Ovary (tissue), 3 donors: ENCODE results near the gene COL4A3.

Experiments
- EP300 ChIP-seq: sonication (generic); formaldehyde crosslinking; IDR thresholded peaks from one replicate; pipeline ENCODE4 v1.6.1; 2017; ENCODE audit warnings: antibody characterized with exemption
- POLR2A ChIP-seq: fragments of 450-650 bp; IDR thresholded peaks from one replicate; pipeline ENCODE4 v1.6.1; 2017; ENCODE audit warnings: antibody characterized with exemption, mild to moderate bottlenecking, moderate library complexity
- TF ChIP-seq, protein P1 (sequence below), 3 donors: fragments of 450-650 bp in 2 of 3; fragments of 200-600 bp in 1 of 3; IDR thresholded peaks; one replicate each; pipeline versions ENCODE4 v1.5.1 to v1.8.0; 2016 to 2022; ENCODE audit warnings: antibody characterized with exemption in 3 of 3, mild to moderate bottlenecking in 1 of 3
- donor health status: DM: no; HTN: no; CAD: no.

GRCh38 chr2:227347117-227347516, 182.7 kb downstream of the COL4A3 start:
- TF ChIP-seq POLR2A (no peak), EP300 (no peak)
- TF ChIP-seq, protein P1, sequence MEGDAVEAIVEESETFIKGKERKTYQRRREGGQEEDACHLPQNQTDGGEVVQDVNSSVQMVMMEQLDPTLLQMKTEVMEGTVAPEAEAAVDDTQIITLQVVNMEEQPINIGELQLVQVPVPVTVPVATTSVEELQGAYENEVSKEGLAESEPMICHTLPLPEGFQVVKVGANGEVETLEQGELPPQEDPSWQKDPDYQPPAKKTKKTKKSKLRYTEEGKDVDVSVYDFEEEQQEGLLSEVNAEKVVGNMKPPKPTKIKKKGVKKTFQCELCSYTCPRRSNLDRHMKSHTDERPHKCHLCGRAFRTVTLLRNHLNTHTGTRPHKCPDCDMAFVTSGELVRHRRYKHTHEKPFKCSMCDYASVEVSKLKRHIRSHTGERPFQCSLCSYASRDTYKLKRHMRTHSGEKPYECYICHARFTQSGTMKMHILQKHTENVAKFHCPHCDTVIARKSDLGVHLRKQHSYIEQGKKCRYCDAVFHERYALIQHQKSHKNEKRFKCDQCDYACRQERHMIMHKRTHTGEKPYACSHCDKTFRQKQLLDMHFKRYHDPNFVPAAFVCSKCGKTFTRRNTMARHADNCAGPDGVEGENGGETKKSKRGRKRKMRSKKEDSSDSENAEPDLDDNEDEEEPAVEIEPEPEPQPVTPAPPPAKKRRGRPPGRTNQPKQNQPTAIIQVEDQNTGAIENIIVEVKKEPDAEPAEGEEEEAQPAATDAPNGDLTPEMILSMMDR (IDR thresholded peaks at IDR 0.05) = no peak
